NCI-H2029 treated with DMSO at 0.1 percent for 48 hours (cell line): ENCODE data around the gene HIVEP2.

Experiments used
- DNase-seq: peaks from one replicate; lab custom pipeline; 2025; lab: John Stamatoyannopoulos, UW

Gene HIVEP2

GRCh38 chr6:142839686-142840040 lies 105.3 kb downstream of the HIVEP2 start:
- no peak for DNase-seq

GRCh38 chr6:142838821-142839685 lies 105.9 kb downstream of the HIVEP2 start:
- DNase-seq, result no peak

- DNase-seq, result no peak
Measured at GRCh38 chr6:142835787-142836535, 109.0 kb downstream of the HIVEP2 start.

GRCh38 chr6:142834853-142835252 lies 110.1 kb downstream of the HIVEP2 start:
- DNase-seq, result no peak

- DNase-seq, result no peak
Measured at GRCh38 chr6:142833798-142834197, 111.2 kb downstream of the HIVEP2 start.

GRCh38 chr6:142833054-142833453 lies 111.9 kb downstream of the HIVEP2 start:
- no peak for DNase-seq

- DNase-seq, result no peak
Measured at GRCh38 chr6:142830807-142831206, 114.2 kb downstream of the HIVEP2 start.

- DNase-seq, result no peak
Measured at GRCh38 chr6:142830116-142830710, 114.8 kb downstream of the HIVEP2 start.

GRCh38 chr6:142829556-142829955 lies 115.4 kb downstream of the HIVEP2 start:
- no peak for DNase-seq

- DNase-seq, result no peak
Measured at GRCh38 chr6:142827991-142828390, 117.0 kb downstream of the HIVEP2 start.

- DNase-seq, result no peak
Measured at GRCh38 chr6:142827369-142827768, 117.6 kb downstream of the HIVEP2 start.

- DNase-seq, result no peak
Measured at GRCh38 chr6:142825760-142826159, 119.2 kb downstream of the HIVEP2 start.

- DNase-seq, result no peak
Measured at GRCh38 chr6:142824426-142824825, 120.5 kb downstream of the HIVEP2 start.

- no peak for DNase-seq
Measured at GRCh38 chr6:142823256-142823902, 121.6 kb downstream of the HIVEP2 start.

- DNase-seq, result no peak
Measured at GRCh38 chr6:142822842-142823241, 122.1 kb downstream of the HIVEP2 start.

GRCh38 chr6:142822383-142822782 lies 122.6 kb downstream of the HIVEP2 start:
- no peak for DNase-seq

GRCh38 chr6:142821860-142822259 lies 123.1 kb downstream of the HIVEP2 start:
- DNase-seq, result no peak

- no peak for DNase-seq
Measured at GRCh38 chr6:142821164-142821716, 123.7 kb downstream of the HIVEP2 start.

GRCh38 chr6:142820338-142821051 lies 124.5 kb downstream of the HIVEP2 start:
- DNase-seq, result no peak

- no peak for DNase-seq
Measured at GRCh38 chr6:142819603-142820337, 125.2 kb downstream of the HIVEP2 start.

- DNase-seq, result no peak
Measured at GRCh38 chr6:142816486-142816885, 128.5 kb downstream of the HIVEP2 start.
